Stimulated activated CD4-positive, alpha-beta T cell treated with anti-CD3 and anti-CD28 coated beads, TNF-alpha, amount 100 ng/mL, for 1 hour (primary cell): ENCODE data around the gene RNF223.
"Not testable (repeated sequence)": the region's sequence is repeated elsewhere in the genome, so short reads cannot be mapped to it uniquely, and the experiment has no call there.

Experiments
- DNase-seq, 3 donors: peaks; one replicate each; pipeline ENCODE4 v3.0.0-alpha.2; 2020; ENCODE audit warnings: low read depth in 3 of 3, low spot score in 1 of 3

RNF223 gene

DNA sequence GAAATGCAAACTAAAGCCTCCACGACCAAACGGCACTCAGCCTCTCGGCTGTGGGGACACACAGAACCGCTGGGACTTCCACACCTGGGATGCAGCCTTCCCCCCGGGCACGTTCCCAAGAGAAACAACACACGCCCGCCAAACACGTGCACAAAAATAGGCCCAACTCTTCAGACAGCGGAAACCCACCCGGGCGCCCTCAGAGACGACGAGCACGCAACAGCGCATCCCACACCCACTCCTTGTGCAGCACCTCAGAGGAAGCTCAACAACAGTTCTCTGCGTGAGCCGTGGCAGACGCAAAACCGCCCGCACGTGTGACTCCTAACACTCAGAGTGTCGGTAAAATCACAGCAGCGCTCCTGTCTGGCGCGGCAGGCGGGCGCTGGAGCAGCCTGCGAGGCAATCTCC is 36.5 kb upstream of the RNF223 start:
- DNase-seq: no peak

GRCh38 chr1:1109743-1110142 is 35.6 kb upstream of the RNF223 start:
- no peak for DNase-seq

- no peak for DNase-seq
Measured at GRCh38 chr1:1106510-1107221, 32.6 kb upstream of the RNF223 start.

- not testable (repeated sequence) for DNase-seq
Measured at GRCh38 chr1:1104152-1104551, 30.0 kb upstream of the RNF223 start.

- no peak for DNase-seq
Measured at GRCh38 chr1:1101503-1101902, 27.4 kb upstream of the RNF223 start.

- DNase-seq: no peak
Measured at GRCh38 chr1:1100296-1100695, 26.2 kb upstream of the RNF223 start.

DNA sequence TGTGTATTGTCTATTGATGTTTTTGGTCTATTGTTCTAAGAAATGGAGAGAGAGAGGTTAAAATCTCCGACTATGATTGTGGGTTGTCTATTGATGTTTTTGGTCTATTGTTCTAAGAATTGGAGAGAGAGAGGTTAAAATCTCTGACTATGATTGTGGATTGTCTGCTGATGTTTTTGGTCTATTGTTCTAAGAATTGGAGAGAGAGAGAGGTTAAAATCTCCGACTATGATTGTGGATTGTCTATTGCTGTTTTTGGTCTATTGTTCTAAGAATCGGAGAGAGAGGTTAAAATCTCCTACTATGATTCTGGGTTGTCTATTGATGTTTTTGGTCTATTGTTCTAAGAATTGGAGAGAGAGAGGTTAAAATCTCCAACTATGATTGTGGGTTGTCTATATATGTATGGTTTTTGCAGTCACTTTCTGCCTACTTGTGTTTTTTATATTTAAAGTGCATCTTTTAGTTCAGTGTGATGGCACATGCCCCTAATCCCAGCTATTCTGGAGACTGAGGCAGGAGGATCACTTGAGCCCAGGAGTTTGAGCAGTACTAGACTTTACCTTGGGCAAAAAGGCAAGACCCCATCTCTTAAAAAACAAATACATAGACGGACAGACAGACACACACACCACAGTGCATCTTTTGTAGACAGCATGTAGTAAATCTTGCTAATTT is 25.5 kb upstream of the RNF223 start:
- DNase-seq: no peak

DNA sequence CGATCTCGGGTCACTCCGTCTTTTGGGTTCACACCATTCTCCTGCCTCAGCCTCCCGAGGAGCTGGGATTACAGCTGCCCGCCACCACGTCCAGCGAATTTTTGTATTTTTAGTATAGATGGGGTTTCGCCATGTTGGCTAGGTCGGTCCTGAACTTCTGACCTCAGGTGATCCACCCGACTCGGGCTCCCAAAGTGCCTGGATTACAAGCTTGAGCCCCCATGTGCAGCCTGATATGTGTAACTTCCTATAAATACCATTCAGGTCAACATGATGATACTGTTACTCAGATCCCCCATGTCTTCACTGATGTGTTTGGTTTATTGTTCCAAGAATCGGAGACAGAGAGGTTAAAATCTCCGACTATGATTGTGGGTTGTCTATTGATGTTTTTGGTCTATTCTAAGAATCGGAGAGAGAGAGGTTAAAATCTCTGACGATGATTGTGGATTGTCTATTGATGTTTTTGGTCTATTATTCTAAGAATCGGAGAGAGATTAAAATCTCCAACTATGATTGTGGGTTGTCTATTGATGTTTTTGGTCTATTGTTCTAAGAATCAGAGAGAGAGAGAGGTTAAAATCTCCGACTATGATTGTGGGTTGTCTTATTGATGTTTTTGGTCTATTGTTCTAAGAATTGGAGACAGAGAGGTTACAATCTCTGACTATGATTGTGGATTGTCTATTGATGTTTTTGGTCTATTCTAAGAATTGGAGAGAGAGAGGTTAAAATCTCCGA is 24.7 kb upstream of the RNF223 start:
- DNase-seq: no peak

- not testable (repeated sequence) for DNase-seq
Measured at GRCh38 chr1:1096136-1096535, 22.0 kb upstream of the RNF223 start.

DNA sequence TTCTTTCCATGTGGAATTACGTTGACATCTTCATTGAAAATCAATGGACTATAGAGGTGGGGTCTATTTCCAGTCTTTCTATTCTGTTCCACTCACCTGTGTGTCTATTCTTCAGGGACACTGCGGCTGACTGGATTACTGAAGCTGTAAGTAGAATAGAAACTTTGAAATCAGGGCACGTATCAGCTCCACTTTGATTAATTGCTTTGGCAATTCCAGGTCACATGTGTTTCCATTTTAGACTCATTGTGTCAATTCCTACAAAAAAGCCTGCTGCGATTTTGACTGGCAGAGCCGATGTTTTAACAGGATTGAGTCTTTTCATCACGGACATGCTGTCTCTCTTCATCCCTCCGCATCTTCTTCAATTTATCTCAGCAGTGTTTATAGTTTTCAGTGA is 20.9 kb upstream of the RNF223 start:
- DNase-seq: no peak

GRCh38 chr1:1093610-1093943 is 19.5 kb upstream of the RNF223 start:
- no peak for DNase-seq

- DNase-seq: no peak
Measured at GRCh38 chr1:1092894-1093609, 18.9 kb upstream of the RNF223 start.

- DNase-seq: no peak
Measured at GRCh38 chr1:1092149-1092855, 18.2 kb upstream of the RNF223 start.

GRCh38 chr1:1091344-1092148 is 17.4 kb upstream of the RNF223 start:
- no peak for DNase-seq

DNA sequence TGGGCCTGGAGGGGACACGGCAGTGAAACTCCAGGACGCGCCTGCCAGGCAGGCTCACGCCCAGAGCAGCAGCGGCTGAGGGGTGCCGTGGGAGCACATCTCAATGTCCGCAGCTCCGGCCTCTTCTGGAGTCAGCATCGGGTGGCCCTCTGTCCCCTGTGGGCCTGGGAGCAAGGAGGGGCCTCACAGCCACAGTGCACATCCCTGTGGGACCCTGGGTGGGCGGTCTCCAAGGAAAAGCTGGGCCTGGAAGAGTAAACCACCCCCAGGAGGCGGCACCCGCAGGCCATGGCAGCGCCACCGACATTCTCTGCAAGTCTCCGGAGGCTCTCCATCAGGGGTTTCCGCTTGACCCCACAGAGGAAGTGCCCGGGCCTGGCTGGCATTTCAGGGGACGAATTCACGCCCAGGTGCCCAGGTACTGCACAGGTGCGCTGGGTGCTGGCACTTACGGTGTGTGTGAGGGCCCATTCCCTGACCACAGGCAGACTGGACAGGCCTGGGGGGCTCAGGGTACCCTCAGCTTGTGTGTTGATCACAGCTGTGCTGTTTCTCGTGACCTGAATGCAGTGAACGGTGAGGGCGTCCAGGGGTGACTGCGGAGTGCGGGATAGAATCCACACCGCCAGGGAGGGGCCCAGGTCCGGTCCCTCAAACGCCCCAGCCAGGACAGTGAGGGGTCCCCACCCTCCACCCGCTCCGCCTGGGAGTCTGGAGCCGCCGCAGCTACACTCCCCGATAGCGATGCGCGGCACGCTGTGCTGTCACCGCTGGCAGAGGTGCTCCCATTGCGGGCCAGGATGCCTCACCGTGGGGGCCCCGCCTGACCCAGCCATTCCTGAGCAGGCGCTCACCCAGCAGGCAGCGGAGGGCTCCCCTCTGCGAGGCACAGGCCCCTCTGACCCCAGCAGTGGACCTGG is 16.6 kb upstream of the RNF223 start:
- no peak for DNase-seq

- DNase-seq: no peak
Measured at GRCh38 chr1:1089731-1090423, 15.8 kb upstream of the RNF223 start.

DNA sequence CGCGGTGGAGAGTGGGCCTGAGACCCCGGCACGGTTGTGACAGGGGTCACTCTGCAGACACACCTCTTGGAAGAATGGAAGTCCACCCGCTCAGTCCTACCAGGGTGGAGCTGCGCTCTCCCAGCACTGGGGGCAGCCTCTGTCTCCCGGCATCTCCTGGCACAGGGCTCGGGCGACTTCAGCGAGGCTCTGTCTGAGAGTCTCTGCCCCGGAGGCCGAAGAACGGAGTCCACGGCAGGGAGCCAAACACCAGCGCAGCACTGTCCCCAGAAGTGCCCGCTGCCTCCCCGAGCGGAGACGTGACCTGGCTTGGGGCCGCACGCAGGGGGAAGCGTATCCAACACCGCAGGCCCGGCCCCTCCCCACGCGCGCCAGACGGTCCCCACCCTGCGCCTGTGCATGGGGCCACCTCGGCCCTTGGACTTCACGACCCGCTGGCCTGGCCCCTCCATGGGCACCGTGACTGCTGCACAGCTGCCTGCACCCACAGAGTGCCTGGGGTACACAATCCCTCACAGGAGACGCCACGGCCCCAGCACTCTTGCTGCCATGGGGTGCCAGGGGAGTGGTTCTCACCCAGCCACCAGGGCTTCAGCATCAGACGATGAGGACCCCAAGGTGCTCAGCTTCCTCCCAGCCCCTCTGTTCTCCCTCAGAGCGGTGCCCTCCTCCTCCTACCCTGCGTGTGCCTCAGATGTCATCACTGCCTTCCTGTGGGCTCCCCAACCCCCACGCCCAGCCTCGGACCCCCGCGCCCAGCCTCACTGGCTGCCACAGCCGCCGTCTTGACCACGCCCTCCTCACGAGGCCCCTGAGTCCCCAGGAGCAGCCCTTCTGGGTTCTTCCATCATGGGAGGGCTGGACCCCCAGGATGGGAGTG is 14.9 kb upstream of the RNF223 start:
- no peak for DNase-seq
